WTC11 (cell line): ENCODE measurements around the gene MECR. TPM values are rescaled to one million over a fixed set of nuclear protein-coding genes. Genes with fewer than 3 reads are reported as not detected.
A peak's percentile ranks its signal among the peaks of the same experiment; 100 is the strongest.

Experiments used
- ATAC-seq: fragments of 200-7000 bp; cut with Tn5 transposase; 2 replicates; pipeline ENCODE4 v1.10.0; 2021; ENCODE audit warnings: mild to moderate bottlenecking, moderate library complexity
- CTCF ChIA-PET: fragments of 300-600 bp; sonication (Branson Sonifier 250); formaldehyde crosslinking; loops from one replicate; lab custom pipeline; 2021; ENCODE audit warnings: antibody characterized with exemption; lab: Charles Lee
- POLR2A ChIA-PET: fragments of 350-600 bp; sonication (Branson Sonifier 250); formaldehyde crosslinking; loops from one replicate; lab custom pipeline; 2021; ENCODE audit warnings: antibody characterized with exemption; lab: Charles Lee
- DNase-seq: peaks from one replicate; pipeline ENCODE4 v3.0.0; 2021; ENCODE audit warnings: low spot score
- H3K27ac Mint-ChIP-seq: 2 replicates; pipeline ENCODE4 v1.8.0; 2021; ENCODE audit warnings: mixed read lengths
- H3K27me3 Mint-ChIP-seq: 2 replicates; pipeline ENCODE4 v1.8.0; 2021; ENCODE audit warnings: low read depth, mild to moderate bottlenecking, moderate library complexity, mixed read lengths
- H3K36me3 Mint-ChIP-seq: 2 replicates; pipeline ENCODE4 v1.8.0; 2021; ENCODE audit warnings: mixed read lengths
- H3K4me1 Mint-ChIP-seq: 2 replicates; pipeline ENCODE4 v1.8.0; 2022; ENCODE audit warnings: mixed read lengths
- H3K4me3 Mint-ChIP-seq: 2 replicates; pipeline ENCODE4 v1.8.0; 2021; ENCODE audit warnings: mild to moderate bottlenecking, moderate library complexity, mixed read lengths
- H3K9me3 Mint-ChIP-seq: 2 replicates; pipeline ENCODE4 v1.8.0; 2021; ENCODE audit warnings: mixed read lengths
- ATF1 ChIP-seq: sonication (generic); formaldehyde crosslinking; IDR thresholded peaks from 2 replicates; pipeline ENCODE4 v1.8.1; 2023; ENCODE audit warnings: mild to moderate bottlenecking, moderate library complexity, missing genetic modification reagents
- ELF4 ChIP-seq: sonication (generic); formaldehyde crosslinking; IDR thresholded peaks from 2 replicates; pipeline ENCODE4 v1.8.1; 2022; ENCODE audit warnings: low read depth, mild to moderate bottlenecking, moderate library complexity, missing genetic modification reagents
- GTF2I ChIP-seq: fragments of 250-450 bp; sonication (Bioruptor Pico); conservative IDR thresholded peaks from 2 replicates; pipeline ENCODE4 v1.4.0; 2021; ENCODE audit warnings: mild to moderate bottlenecking
- JAZF1 ChIP-seq: fragments of 250-450 bp; sonication (Bioruptor Pico); IDR thresholded peaks from 2 replicates; pipeline ENCODE4 v1.9.0; 2021; ENCODE audit warnings: moderate library complexity, mild to moderate bottlenecking, inconsistent platforms
- MYBL2 ChIP-seq: sonication (generic); formaldehyde crosslinking; IDR thresholded peaks from 2 replicates; pipeline ENCODE4 v1.8.1; 2023; ENCODE audit warnings: mild to moderate bottlenecking, moderate library complexity, missing genetic modification reagents
- PRRX2 ChIP-seq: fragments of 250-450 bp; sonication (Bioruptor Pico); IDR thresholded peaks from 2 replicates; pipeline ENCODE4 v1.8.0; 2021; ENCODE audit warnings: mild to moderate bottlenecking
- SMAD3 ChIP-seq: sonication (generic); formaldehyde crosslinking; IDR thresholded peaks from 2 replicates; pipeline ENCODE4 v1.8.0; 2022; ENCODE audit warnings: missing genetic modification reagents, mild to moderate bottlenecking, borderline replicate concordance
- ZNF317 ChIP-seq: sonication (generic); formaldehyde crosslinking; IDR thresholded peaks from 2 replicates; pipeline ENCODE4 v1.8.1; 2023; ENCODE audit warnings: low read depth, mild to moderate bottlenecking, moderate library complexity, missing genetic modification reagents, borderline replicate concordance
- ZNF671 ChIP-seq: fragments of 250-450 bp; sonication (Bioruptor Pico); IDR thresholded peaks from 2 replicates; pipeline ENCODE4 v1.8.0; 2021; ENCODE audit warnings: mild to moderate bottlenecking
- total RNA-seq: library from RNA; stranded (reverse); gene quantifications from 3 replicates; pipeline ENCODE4 v1.2.3, GENCODE V29; 2021
- TF ChIP-seq, protein P1 (sequence below): sonication (generic); formaldehyde crosslinking; IDR thresholded peaks from 2 replicates; pipeline ENCODE4 v1.8.1; 2023; ENCODE audit warnings: mild to moderate bottlenecking, missing genetic modification reagents, moderate library complexity
- TF ChIP-seq, protein P2 (sequence below): sonication (generic); formaldehyde crosslinking; IDR thresholded peaks from 2 replicates; pipeline ENCODE4 v1.8.0; 2022; ENCODE audit warnings: mild to moderate bottlenecking, missing genetic modification reagents
- TF ChIP-seq, protein P3 (sequence below): sonication (generic); formaldehyde crosslinking; IDR thresholded peaks from 2 replicates; pipeline ENCODE4 v1.8.1; 2023; ENCODE audit warnings: mild to moderate bottlenecking, moderate library complexity, missing genetic modification reagents
- TF ChIP-seq, protein P4 (sequence below): sonication (generic); formaldehyde crosslinking; IDR thresholded peaks from 2 replicates; pipeline ENCODE4 v1.8.1; 2023; ENCODE audit warnings: mild to moderate bottlenecking, missing genetic modification reagents
- TF ChIP-seq, protein P5 (sequence below): fragments of 250-450 bp; sonication (Bioruptor Pico); IDR thresholded peaks from 2 replicates; pipeline ENCODE4 v2.1.2; 2022; ENCODE audit warnings: mild to moderate bottlenecking, moderate library complexity
- TF ChIP-seq, protein P6 (sequence below): fragments of 250-450 bp; sonication (Bioruptor Pico); IDR thresholded peaks from 2 replicates; pipeline ENCODE4 v1.9.0; 2021; ENCODE audit warnings: mild to moderate bottlenecking

The MECR gene
- total RNA-seq, 1 experiment from 2014 or later = 37.6 TPM

DNA sequence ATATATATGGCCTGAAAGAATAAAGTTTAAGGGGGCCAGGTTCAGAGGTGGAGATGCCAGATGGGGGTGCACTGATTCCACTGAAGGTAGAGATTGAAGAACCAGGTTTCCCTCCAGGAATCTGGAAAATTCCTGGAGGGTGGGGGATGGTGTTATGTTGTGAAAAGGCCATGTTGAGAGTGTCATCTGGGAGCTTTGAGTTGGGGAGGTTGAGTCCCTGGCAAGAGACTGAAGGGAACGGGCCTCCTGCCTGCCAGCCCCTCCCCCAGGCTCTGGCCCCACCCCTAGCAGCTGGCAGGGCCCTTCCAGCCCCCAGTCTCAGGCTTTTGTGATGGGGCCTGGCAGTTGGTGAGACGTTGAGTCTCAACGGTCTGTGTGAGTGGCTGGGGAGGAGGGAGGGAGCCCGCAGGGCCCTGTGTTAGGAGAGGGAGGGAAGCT is 9.7 kb upstream of the MECR start:
- Mint-ChIP-seq H3K27me3 (peaks cover 38% of the 10 kb centered on the region), H3K4me3 (peak overlapping the region; percentile 35), H3K9me3 (no peaks in the 10 kb centered on the region), H3K27ac (0 out of 2 replicates have a peak overlapping the region, but pooled peaks have one; percentile 33), H3K4me1 (peaks cover 37% of the 10 kb centered on the region)
- POLR2A ChIA-PET = interaction anchor here (0.8 to 1.9 kb wide), 2 partner anchors 10 kb away, joined by 3 to 9 read pairs; partner anchors contain the start of gene MECR
- DNase-seq = no peak
- TF ChIP-seq PRRX2 (CRISPR knock-in tag) (no peak), MYBL2 (CRISPR knock-in tag) (no peak), ZNF317 (CRISPR knock-in tag) (no peak), ATF1 (no peak), SMAD3 (no peak), ZNF671 (CRISPR knock-in tag) (no peak), ELF4 (CRISPR knock-in tag) (no peak), JAZF1 (CRISPR knock-in tag) (no peak), GTF2I (no peak)
- TF ChIP-seq, protein P1, sequence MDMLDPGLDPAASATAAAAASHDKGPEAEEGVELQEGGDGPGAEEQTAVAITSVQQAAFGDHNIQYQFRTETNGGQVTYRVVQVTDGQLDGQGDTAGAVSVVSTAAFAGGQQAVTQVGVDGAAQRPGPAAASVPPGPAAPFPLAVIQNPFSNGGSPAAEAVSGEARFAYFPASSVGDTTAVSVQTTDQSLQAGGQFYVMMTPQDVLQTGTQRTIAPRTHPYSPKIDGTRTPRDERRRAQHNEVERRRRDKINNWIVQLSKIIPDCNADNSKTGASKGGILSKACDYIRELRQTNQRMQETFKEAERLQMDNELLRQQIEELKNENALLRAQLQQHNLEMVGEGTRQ (CRISPR knock-in tag) = no peak
- TF ChIP-seq, protein P2, sequence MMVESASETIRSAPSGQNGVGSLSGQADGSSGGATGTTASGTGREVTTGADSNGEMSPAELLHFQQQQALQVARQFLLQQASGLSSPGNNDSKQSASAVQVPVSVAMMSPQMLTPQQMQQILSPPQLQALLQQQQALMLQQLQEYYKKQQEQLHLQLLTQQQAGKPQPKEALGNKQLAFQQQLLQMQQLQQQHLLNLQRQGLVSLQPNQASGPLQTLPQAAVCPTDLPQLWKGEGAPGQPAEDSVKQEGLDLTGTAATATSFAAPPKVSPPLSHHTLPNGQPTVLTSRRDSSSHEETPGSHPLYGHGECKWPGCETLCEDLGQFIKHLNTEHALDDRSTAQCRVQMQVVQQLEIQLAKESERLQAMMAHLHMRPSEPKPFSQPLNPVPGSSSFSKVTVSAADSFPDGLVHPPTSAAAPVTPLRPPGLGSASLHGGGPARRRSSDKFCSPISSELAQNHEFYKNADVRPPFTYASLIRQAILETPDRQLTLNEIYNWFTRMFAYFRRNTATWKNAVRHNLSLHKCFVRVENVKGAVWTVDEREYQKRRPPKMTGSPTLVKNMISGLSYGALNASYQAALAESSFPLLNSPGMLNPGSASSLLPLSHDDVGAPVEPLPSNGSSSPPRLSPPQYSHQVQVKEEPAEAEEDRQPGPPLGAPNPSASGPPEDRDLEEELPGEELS = no peak
- TF ChIP-seq, protein P3, sequence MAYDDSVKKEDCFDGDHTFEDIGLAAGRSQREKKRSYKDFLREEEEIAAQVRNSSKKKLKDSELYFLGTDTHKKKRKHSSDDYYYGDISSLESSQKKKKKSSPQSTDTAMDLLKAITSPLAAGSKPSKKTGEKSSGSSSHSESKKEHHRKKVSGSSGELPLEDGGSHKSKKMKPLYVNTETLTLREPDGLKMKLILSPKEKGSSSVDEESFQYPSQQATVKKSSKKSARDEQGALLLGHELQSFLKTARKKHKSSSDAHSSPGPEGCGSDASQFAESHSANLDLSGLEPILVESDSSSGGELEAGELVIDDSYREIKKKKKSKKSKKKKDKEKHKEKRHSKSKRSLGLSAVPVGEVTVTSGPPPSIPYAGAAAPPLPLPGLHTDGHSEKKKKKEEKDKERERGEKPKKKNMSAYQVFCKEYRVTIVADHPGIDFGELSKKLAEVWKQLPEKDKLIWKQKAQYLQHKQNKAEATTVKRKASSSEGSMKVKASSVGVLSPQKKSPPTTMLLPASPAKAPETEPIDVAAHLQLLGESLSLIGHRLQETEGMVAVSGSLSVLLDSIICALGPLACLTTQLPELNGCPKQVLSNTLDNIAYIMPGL (CRISPR knock-in tag) = no peak
- TF ChIP-seq, protein P4, sequence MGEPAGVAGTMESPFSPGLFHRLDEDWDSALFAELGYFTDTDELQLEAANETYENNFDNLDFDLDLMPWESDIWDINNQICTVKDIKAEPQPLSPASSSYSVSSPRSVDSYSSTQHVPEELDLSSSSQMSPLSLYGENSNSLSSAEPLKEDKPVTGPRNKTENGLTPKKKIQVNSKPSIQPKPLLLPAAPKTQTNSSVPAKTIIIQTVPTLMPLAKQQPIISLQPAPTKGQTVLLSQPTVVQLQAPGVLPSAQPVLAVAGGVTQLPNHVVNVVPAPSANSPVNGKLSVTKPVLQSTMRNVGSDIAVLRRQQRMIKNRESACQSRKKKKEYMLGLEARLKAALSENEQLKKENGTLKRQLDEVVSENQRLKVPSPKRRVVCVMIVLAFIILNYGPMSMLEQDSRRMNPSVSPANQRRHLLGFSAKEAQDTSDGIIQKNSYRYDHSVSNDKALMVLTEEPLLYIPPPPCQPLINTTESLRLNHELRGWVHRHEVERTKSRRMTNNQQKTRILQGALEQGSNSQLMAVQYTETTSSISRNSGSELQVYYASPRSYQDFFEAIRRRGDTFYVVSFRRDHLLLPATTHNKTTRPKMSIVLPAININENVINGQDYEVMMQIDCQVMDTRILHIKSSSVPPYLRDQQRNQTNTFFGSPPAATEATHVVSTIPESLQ = no peak
- TF ChIP-seq, protein P5, sequence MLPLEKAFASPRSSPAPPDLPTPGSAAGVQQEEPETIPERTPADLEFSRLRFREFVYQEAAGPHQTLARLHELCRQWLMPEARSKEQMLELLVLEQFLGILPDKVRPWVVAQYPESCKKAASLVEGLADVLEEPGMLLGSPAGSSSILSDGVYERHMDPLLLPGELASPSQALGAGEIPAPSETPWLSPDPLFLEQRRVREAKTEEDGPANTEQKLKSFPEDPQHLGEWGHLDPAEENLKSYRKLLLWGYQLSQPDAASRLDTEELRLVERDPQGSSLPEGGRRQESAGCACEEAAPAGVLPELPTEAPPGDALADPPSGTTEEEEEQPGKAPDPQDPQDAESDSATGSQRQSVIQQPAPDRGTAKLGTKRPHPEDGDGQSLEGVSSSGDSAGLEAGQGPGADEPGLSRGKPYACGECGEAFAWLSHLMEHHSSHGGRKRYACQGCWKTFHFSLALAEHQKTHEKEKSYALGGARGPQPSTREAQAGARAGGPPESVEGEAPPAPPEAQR (CRISPR knock-in tag) = no peak
- TF ChIP-seq, protein P6, sequence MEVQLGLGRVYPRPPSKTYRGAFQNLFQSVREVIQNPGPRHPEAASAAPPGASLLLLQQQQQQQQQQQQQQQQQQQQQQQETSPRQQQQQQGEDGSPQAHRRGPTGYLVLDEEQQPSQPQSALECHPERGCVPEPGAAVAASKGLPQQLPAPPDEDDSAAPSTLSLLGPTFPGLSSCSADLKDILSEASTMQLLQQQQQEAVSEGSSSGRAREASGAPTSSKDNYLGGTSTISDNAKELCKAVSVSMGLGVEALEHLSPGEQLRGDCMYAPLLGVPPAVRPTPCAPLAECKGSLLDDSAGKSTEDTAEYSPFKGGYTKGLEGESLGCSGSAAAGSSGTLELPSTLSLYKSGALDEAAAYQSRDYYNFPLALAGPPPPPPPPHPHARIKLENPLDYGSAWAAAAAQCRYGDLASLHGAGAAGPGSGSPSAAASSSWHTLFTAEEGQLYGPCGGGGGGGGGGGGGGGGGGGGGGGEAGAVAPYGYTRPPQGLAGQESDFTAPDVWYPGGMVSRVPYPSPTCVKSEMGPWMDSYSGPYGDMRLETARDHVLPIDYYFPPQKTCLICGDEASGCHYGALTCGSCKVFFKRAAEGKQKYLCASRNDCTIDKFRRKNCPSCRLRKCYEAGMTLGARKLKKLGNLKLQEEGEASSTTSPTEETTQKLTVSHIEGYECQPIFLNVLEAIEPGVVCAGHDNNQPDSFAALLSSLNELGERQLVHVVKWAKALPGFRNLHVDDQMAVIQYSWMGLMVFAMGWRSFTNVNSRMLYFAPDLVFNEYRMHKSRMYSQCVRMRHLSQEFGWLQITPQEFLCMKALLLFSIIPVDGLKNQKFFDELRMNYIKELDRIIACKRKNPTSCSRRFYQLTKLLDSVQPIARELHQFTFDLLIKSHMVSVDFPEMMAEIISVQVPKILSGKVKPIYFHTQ = no peak
- TF ChIP-seq, all 79 proteins: peak for 0
- CTCF ChIA-PET = interaction anchor here (0.7 to 3.5 kb wide), 11 partner anchors 10 to 326 kb away, joined by 3 to 30 read pairs (median 5); partner anchors contain the start of genes EPB41 and MECR
- peak; percentile 6 for ATAC-seq
- H3K36me3 Mint-ChIP-seq = no peaks in the 10 kb centered on the region
